NCI-H82 (cell line): ENCODE data around the gene STRBP.

Experiments
- DNase-seq: peaks from one replicate; lab custom pipeline; 2025; lab: John Stamatoyannopoulos, UW

Gene STRBP

DNA sequence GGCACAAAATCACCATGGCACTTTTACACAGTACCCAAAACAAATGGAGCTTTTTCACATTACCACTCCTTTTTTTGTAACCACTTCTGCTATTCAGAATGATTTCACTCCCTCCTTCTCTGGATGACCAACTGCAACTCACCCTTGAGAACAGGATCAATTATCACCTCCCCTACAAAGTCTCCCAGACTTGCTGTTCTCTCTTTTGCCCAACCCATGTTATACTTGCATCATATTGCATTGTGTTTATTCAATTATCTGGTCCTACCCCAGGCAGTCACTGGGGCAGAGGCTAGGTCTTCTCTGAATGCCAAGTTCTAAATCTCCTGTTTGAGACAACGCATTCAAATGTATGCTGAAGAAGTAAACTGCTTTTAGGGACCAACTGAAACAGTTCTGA is 139.0 kb downstream of the STRBP start:
- DNase-seq = no peak

- no peak for DNase-seq
Observed at GRCh38 chr9:123128591-123128990, 139.8 kb downstream of the STRBP start.

- no peak for DNase-seq
Observed at GRCh38 chr9:123127512-123128075, 140.8 kb downstream of the STRBP start.

GRCh38 chr9:123121457-123121856 is 146.9 kb downstream of the STRBP start:
- DNase-seq = no peak

DNA sequence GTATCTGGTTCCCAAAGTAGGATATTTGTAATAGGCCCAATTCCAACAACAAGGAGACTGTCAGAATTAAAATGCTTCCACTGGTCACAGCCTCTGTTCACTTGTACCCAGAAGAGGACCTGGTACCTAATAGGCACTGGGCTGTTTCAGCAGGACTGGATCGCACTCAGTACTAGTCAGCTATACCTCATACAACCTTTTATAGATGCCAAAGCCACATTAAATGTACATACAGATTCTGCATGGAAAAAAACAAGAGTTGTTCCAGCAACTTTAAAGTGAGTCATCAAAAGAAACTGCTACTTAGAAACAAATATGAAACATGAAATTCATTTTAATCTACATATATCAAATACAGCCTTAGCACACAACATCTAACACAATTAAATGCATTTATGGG is 147.4 kb downstream of the STRBP start:
- DNase-seq = no peak

DNA sequence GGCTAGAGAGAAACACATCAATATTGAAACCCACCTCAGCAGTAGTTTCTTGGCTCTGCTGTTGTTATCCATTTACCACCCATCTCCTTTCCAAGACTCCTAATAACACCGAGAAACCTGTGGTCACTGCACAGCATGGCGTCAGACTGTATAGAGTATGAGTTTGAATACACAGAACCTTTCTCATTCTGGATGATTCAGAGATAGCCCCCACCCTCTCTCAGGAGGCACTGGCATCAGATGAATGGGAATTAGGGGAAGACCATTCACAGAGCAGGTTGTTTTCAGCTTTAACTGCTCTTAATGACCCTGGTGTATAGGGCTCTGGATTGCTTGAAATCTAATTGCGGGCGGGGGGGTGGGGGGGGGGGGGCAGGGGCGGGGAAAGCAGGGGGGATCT is 148.3 kb downstream of the STRBP start:
- DNase-seq = no peak

DNA sequence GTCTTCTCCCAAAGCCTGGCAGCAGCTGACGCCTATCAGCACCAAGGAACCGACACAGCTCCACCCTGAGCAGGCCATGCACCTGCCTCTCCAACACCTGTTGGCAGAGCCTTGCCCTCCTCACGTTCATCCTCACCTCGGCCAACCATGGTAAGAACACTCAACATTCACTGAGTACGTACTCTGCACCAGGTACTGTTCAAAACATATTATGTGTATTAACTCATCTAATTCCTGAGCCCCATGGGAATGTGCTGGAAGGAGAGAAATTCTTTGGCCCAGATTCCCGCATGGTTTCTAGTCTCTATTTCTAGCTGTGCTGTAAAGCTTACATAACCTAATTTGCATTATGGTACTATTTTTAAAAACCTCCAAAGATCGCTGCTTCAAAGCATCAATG is 148.8 kb downstream of the STRBP start:
- DNase-seq = no peak

- no peak for DNase-seq
Observed at GRCh38 chr9:123116036-123116435, 152.3 kb downstream of the STRBP start.

DNA sequence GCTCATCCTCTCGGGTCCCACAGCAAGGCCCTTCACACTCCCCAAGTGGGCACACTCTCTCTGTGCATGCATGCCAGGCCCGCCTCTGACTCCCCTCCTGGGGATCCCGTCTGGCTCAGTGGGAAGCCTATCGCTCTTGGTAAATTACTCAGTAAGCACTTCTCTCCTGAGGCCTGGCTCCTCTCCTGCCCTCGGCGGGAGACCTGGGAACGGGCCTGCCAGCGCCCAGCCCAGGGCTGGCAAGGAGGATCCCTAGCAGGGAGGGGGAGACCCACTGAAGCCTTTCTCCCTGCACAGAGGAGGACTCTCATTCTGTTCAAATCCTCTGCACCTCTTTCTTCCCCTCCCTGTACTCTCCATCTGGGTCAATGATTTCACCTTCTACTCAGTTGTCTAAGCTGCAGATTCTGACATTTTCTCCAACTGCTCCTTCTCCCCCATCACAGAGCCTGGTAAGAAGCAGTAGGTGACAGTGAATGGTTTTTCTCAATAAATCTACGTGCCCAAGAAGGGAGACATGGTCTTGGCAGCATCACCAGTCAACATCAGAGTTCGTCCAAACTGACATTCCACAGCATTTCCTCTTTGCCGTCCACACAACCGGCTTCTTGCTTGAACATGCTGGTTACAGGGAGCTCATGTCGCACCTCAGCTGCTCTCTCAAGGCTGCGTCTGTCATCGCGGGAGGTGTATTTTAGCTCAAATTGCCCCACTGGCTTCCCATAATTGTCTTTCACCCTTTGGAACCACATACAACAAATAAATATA is 153.1 kb downstream of the STRBP start:
- DNase-seq = no peak

- DNase-seq = no peak
Observed at GRCh38 chr9:123113185-123113584, 155.2 kb downstream of the STRBP start.

DNA sequence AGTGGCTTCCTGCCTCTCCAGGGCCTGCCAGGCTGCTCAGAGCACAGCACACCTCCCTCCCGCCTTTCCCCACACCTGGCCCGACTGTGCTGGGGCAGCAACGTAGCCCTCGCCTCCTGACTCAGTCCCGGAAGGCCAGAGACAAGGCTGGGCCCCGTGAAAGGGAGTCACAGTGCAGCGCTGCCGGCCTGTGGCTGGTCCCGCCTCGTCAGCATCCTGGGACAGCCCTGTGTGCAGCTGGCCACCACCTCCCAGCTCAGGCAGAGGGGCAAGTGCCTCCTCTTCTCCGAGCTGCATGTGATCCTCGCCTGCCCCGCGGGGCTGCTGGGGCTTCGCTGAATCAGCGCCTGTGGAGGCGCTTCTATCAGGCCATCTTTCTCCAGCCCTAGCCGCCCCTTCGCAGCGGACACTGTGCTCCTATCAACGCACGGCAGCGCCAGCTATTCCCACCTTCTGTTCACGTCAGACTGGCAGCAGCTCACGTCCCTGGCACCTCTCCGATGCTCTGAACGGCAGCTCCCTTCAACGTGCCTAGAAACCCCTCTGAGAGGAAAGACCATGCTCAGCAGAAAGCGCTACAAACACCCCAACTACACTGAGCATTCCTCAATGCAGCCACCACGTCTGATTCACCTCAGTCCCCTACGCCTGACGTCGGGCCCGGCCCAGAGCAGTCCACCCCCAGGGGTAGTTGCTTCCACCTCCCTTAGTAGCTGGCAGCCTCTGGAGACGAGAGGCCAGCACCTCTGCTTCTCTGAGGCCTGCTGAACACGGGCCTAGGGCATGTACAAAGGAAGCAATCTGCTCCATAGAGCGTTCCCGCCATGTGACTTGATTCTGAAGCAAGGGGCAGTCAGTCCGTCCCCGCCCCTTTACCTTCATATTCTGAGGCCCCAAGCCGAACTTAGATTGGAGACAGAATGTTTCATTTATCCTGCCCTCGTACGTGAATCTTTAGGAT is 156.1 kb downstream of the STRBP start:
- no peak for DNase-seq

DNA sequence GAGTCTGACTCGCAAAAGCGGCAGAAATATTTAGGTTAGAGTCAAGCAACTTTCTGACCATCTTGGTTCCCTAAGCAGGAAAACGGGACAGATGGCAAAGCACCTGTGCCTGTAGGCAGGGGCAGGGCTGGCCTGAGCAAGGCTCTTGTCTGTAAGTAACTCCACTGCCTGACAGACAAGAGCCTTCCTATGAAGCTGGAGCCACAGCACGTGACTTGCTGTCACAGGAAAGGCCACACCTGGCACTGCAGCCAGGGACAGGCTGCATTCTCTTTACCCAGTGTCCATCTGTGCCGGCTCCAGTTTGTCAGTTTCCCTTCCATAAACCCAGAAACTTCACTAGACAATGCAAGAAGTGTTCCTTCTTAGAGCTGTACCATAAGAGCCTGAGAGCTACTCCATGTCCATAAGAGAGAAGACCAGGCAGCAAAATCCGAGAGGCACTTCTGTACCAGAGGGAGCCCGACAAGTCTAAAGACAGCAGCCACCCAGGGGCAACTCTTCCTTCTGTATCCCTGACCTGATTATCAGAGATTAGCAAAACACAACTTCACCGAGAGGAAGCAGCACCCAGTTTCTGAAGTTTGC is 156.9 kb downstream of the STRBP start:
- DNase-seq = peak; percentile 37

DNA sequence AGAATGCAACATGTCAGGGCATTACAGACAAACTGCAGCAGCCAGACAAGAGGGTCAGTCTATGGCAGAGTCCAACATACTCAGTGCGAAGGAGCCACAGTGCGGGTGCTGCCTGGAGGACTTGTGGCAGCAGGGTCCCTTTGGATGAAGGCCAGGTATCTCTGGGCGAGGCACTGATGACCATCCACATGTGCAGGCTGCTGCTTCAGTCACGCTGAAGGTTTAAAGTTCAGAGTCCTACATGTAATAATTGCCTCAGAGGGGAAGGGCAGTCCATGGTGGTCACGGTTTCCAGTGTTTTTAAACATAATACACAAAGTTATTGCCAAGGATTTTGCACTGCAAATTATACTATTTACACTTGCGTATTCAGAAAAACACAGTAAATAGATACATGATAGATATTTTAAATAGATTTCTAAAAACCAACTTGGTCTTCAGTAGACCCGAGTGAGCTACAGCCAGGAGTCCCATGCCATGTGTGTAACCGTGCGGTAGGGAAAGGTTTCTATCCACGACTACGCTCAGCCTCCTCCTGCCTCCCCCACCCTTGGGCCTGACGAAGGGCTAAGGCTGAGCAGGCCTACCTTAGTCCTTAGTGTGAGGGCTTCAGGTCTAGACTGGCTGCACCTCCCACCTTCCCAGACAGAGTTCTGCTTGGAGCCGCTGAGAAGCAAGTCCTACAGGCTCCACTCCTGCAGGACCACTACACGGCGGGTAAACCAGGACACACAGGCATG is 158.7 kb downstream of the STRBP start:
- no peak for DNase-seq

- DNase-seq = no peak
Observed at GRCh38 chr9:123108976-123109375, 159.4 kb downstream of the STRBP start.

GRCh38 chr9:123107639-123108285 is 160.6 kb downstream of the STRBP start:
- DNase-seq = no peak

DNA sequence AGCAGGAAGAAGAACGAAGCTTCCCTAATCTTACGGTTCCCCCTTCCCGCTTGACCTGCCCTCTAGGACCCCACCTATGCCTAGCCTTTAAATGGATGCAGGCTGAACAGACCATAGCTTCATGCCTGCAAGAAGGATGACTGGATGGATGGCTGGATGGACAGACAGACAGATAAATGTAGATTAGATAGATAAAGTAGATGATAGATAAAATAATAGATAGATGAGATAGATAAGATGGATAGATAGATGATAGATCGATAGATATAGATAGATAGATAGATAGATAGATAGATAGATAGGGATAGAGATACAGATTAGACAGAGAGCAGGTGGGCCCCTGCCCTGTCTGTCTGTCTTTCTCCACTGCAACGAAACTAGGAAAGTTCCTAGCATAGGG is 162.9 kb downstream of the STRBP start:
- no peak for DNase-seq

GRCh38 chr9:123104807-123105206 is 163.6 kb downstream of the STRBP start:
- no peak for DNase-seq

DNA sequence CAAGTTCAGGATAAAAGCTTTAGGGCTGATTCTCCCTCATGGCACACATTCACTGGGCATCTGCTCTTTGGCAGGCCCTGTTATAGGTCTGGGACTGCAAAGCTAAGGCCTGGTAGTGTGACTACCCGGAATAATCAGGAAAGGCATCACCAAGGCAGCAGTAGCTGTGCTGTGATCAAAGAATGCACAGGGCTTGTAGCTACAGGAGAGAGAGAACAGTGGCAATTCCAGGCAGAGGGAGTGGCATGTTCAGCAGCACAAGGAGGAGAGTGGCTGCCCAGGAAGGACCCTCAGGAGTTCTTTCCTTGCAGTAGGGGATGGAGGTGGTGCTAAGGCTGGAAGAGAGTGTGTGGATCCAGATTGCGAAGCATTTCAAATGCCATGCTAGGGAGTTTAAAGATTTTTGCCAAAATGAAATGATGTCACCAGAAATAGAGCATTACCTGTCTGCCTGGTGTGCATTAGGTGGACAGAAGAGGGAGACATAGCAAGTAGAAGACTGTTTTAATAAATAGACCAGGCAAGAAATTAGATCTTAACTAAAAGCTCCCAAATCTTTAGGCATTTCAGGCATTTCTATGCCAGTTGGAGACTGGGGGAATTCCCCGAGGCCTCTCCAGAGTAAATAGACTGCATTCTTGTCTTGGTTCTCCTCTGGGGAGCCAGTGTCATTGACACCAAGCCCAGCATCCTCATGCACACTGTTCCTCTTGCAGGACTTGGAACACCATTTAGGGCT is 165.8 kb downstream of the STRBP start:
- DNase-seq = no peak

DNA sequence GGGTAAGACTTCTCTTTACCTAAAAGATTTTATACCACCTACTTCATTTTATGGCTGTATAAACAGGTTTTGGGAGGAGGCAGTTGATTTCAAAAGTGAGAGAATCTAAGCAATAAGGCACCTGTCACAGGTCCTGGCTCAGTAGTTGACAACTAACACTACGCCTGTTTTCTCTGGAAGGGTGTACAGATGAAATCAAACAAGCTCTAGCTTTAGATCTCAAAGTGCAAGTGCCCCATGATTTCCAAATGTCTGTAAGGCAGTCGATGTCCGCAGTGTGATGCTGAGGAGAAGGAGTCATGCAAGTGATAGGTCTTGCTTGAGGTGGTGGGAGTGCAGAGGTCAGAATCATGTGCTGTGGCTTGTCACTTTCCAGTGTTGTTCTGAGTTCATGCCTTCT is 168.8 kb downstream of the STRBP start:
- no peak for DNase-seq

- no peak for DNase-seq
Observed at GRCh38 chr9:123099042-123099441, 169.3 kb downstream of the STRBP start.

DNA sequence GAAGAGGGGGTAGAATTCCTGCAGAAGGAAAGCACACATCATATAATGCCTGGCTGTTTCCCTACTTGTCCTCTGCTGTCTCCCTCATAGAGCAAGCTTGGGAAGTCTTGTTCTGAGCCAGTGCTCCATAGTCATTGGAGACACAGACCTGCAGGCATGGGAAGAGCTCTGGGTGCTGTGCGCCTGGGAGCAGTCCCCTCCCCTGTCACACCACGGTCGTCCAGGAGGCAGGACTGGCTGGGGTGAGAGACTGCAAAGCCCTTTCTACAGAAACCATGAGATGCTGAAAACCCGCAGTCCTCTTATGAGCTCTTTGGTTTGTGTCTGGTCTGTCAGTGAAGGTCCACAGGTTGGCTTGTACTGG is 170.3 kb downstream of the STRBP start:
- no peak for DNase-seq
